Duodenal mucosa (tissue), 2 donors: ENCODE data around the gene NCAPD3.

Experiments
- H3K27ac ChIP-seq: one replicate; pipeline ENCODE4 v1.7.0; 2013; ENCODE audit warnings: low read depth, low read length
- H3K27me3 ChIP-seq, 2 donors: one replicate each; pipeline ENCODE4 v1.7.0; 2013; ENCODE audit warnings: low read length in 2 of 2, control low read depth in 1 of 2; ENCODE audit not compliant: insufficient read depth in 2 of 2, control insufficient read depth in 1 of 2
- H3K36me3 ChIP-seq, 2 donors: one replicate each; pipeline ENCODE4 v1.7.0; 2013; ENCODE audit warnings: low read length in 2 of 2, control low read depth in 1 of 2; ENCODE audit not compliant: insufficient read depth in 2 of 2, control insufficient read depth in 1 of 2
- H3K4me1 ChIP-seq, 2 donors: one replicate each; pipeline ENCODE4 v1.7.0; 2013; ENCODE audit warnings: low read length in 2 of 2, control low read depth in 1 of 2; ENCODE audit not compliant: insufficient read depth in 2 of 2, control insufficient read depth in 1 of 2
- H3K4me3 ChIP-seq, 2 donors: one replicate each; pipeline ENCODE4 v1.7.0; 2013; ENCODE audit warnings: low read length in 2 of 2, low read depth in 1 of 2
- H3K9ac ChIP-seq, 2 donors: one replicate each; pipeline ENCODE4 v1.7.0; 2013; ENCODE audit warnings: low read length in 2 of 2, low read depth in 1 of 2
- H3K9me3 ChIP-seq, 2 donors: one replicate each; pipeline ENCODE4 v1.7.0; 2013; ENCODE audit warnings: low read length in 2 of 2, control low read depth in 1 of 2; ENCODE audit not compliant: control insufficient read depth in 1 of 2

Gene NCAPD3

GRCh38 chr11:134139303-134139872 is 84.4 kb downstream of the NCAPD3 start:
- Histone ChIP-seq H3K4me3 (no peak overlapping the region), H3K9ac (no peak overlapping the region), H3K27ac (no peak overlapping the region), H3K27me3 (no peaks in the 10 kb centered on the region), H3K4me1 (no peaks in the 10 kb centered on the region), H3K9me3 (no peaks in the 10 kb centered on the region), H3K36me3 (no peaks in the 10 kb centered on the region)

- Histone ChIP-seq H3K4me3 (no peak overlapping the region), H3K27me3 (no peaks in the 10 kb centered on the region), H3K4me1 (no peaks in the 10 kb centered on the region), H3K27ac (no peak overlapping the region), H3K9me3 (peaks cover 0 to 6% of the 10 kb centered on the region in 2 donors), H3K36me3 (no peaks in the 10 kb centered on the region), H3K9ac (no peak overlapping the region)
These were observed 85.4 kb downstream of the NCAPD3 start for GRCh38 chr11:134138376-134138775.

- Histone ChIP-seq H3K36me3 (no peaks in the 10 kb centered on the region), H3K9ac (no peak overlapping the region), H3K9me3 (peaks cover 0 to 8% of the 10 kb centered on the region in 2 donors), H3K4me1 (no peaks in the 10 kb centered on the region), H3K27me3 (no peaks in the 10 kb centered on the region), H3K27ac (no peak overlapping the region), H3K4me3 (no peak overlapping the region)
These were observed 89.6 kb downstream of the NCAPD3 start for GRCh38 chr11:134134167-134134566.

GRCh38 chr11:134132808-134133207 is 91.0 kb downstream of the NCAPD3 start:
- H3K9ac ChIP-seq = no peak overlapping the region
- H3K9me3 ChIP-seq = peaks cover 0 to 8% of the 10 kb centered on the region in 2 donors
- H3K27me3 ChIP-seq = no peaks in the 10 kb centered on the region
- H3K27ac ChIP-seq = no peak overlapping the region
- H3K4me1 ChIP-seq = no peaks in the 10 kb centered on the region
- H3K36me3 ChIP-seq = no peaks in the 10 kb centered on the region
- no peak overlapping the region for H3K4me3 ChIP-seq

- no peaks in the 10 kb centered on the region for H3K36me3 ChIP-seq
- H3K4me3 ChIP-seq = no peak overlapping the region
- peaks cover 0 to 8% of the 10 kb centered on the region in 2 donors for H3K9me3 ChIP-seq
- no peak overlapping the region for H3K9ac ChIP-seq
- H3K27me3 ChIP-seq = peaks cover 0 to 2% of the 10 kb centered on the region in 2 donors
- H3K27ac ChIP-seq = no peak overlapping the region
- no peaks in the 10 kb centered on the region for H3K4me1 ChIP-seq
These were observed 92.0 kb downstream of the NCAPD3 start for GRCh38 chr11:134131628-134132244.

- H3K36me3 ChIP-seq = no peaks in the 10 kb centered on the region
- H3K9ac ChIP-seq = no peak overlapping the region
- no peak overlapping the region for H3K27ac ChIP-seq
- no peaks in the 10 kb centered on the region for H3K9me3 ChIP-seq
- H3K4me3 ChIP-seq = no peak overlapping the region
- peaks cover 0 to 3% of the 10 kb centered on the region in 2 donors for H3K4me1 ChIP-seq
- H3K27me3 ChIP-seq = peaks cover 18 to 23% of the 10 kb centered on the region in 2 donors
These were observed 97.4 kb downstream of the NCAPD3 start for GRCh38 chr11:134126217-134126822.

GRCh38 chr11:134125507-134125906 is 98.3 kb downstream of the NCAPD3 start:
- H3K4me1 ChIP-seq = peaks cover 0 to 3% of the 10 kb centered on the region in 2 donors
- H3K4me3 ChIP-seq = no peak overlapping the region
- H3K9me3 ChIP-seq = no peaks in the 10 kb centered on the region
- no peak overlapping the region for H3K27ac ChIP-seq
- no peaks in the 10 kb centered on the region for H3K36me3 ChIP-seq
- peaks cover 18 to 23% of the 10 kb centered on the region in 2 donors for H3K27me3 ChIP-seq
- no peak overlapping the region for H3K9ac ChIP-seq

- Histone ChIP-seq H3K9me3 (no peaks in the 10 kb centered on the region), H3K9ac (no peak overlapping the region), H3K4me1 (peaks cover 0 to 3% of the 10 kb centered on the region in 2 donors), H3K36me3 (no peaks in the 10 kb centered on the region), H3K27me3 (peaks cover 18 to 23% of the 10 kb centered on the region in 2 donors), H3K4me3 (peak overlapping the region in 1 of 2 donors; percentile 36), H3K27ac (no peak overlapping the region)
These were observed 98.9 kb downstream of the NCAPD3 start for GRCh38 chr11:134124660-134125451.

GRCh38 chr11:134120921-134121526 is 102.7 kb downstream of the NCAPD3 start:
- Histone ChIP-seq H3K9me3 (no peaks in the 10 kb centered on the region), H3K27me3 (peaks cover 9 to 20% of the 10 kb centered on the region in 2 donors), H3K4me1 (peaks cover 0 to 3% of the 10 kb centered on the region in 2 donors), H3K36me3 (no peaks in the 10 kb centered on the region), H3K9ac (peak overlapping the region in 1 of 2 donors; percentile 18), H3K27ac (peak overlapping the region; percentile 41), H3K4me3 (no peak overlapping the region)
